Thoracic aorta (tissue), 2 donors: ENCODE results near the gene TOX3. TPM values are rescaled to one million over a fixed set of nuclear protein-coding genes. Genes with fewer than 3 reads are reported as not detected.

Experiments used
- ATAC-seq: fragments of 150-250 bp; one replicate; pipeline ENCODE4 v1.8.0; 2017; ENCODE audit warnings: low read depth; ENCODE audit not compliant: insufficient number of reproducible peaks, low FRiP score
- DNase-seq: peaks from one replicate; pipeline ENCODE4 v3.0.0-alpha.2; 2020; ENCODE audit warnings: low spot score
- H3K27ac ChIP-seq, 2 donors: fragments of 200-600 bp; sonication (generic); 1 replicate in 1 of 2; 2 replicates in 1 of 2; pipeline ENCODE4 v1.5.1; 2016; ENCODE audit warnings: mild to moderate bottlenecking in 2 of 2, moderate library complexity in 2 of 2
- H3K27me3 ChIP-seq: fragments of 200-600 bp; sonication (generic); replicated peaks from 2 replicates; pipeline ENCODE4 v1.6.0; 2016; ENCODE audit warnings: mild to moderate bottlenecking; ENCODE audit not compliant: insufficient read depth
- H3K36me3 ChIP-seq: fragments of 200-600 bp; sonication (generic); one replicate; pipeline ENCODE4 v1.5.1; 2016
- H3K4me1 ChIP-seq, 2 donors: fragments of 200-600 bp; sonication (generic); 1 replicate in 1 of 2; 2 replicates in 1 of 2; pipeline versions ENCODE4 v1.5.1 to v1.6.0; 2016; ENCODE audit warnings: low read depth in 2 of 2, mild to moderate bottlenecking in 1 of 2; ENCODE audit not compliant: control insufficient read depth in 1 of 2
- H3K4me3 ChIP-seq: fragments of 200-600 bp; sonication (generic); 2 replicates; pipeline ENCODE4 v1.5.1; 2016; ENCODE audit warnings: mild to moderate bottlenecking
- H3K9me3 ChIP-seq: fragments of 200-600 bp; sonication (generic); 2 replicates; pipeline ENCODE4 v1.5.1; 2016
- total RNA-seq, 2 donors: library from RNA; depleted of rRNA; stranded (reverse); fragments of >200 nt; gene quantifications; one replicate each; pipeline versions ENCODE4 v1.1.0 to v1.2.3, GENCODE V29; 2016
- TF ChIP-seq, protein P1 (sequence below): fragments of 200-600 bp; sonication (generic); IDR thresholded peaks from one replicate; pipeline ENCODE4 v1.5.1; 2019; ENCODE audit warnings: antibody characterized with exemption

The TOX3 gene
- total RNA-seq, 2 donors from 2014 or later = not detected

DNA sequence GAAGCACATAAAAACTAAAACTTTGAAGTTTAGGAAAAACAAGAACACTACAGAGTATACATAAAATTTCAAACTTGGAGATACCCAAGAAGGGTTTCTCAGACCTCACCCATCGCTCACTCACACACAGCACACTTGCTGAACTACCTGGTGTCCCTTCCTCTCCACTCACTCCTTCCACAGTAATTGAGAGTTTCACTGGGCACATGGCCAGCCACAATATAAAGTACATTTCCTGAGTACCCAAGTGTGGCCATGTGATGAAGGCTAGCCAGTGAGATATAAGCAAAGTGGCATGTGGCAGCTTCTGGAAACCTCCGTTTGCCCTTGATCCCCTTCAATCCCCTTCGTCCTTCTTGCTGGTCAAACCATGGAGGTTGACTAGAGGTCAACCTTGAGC is 11.9 kb downstream of the TOX3 start:
- Histone ChIP-seq H3K27ac (no peak overlapping the region), H3K4me3 (no peak overlapping the region), H3K4me1 (no peaks in the 10 kb centered on the region), H3K9me3 (no peaks in the 10 kb centered on the region), H3K36me3 (no peaks in the 10 kb centered on the region), H3K27me3 (no peaks in the 10 kb centered on the region)
- no peak for ATAC-seq
- DNase-seq = no peak
- TF ChIP-seq, protein P1, sequence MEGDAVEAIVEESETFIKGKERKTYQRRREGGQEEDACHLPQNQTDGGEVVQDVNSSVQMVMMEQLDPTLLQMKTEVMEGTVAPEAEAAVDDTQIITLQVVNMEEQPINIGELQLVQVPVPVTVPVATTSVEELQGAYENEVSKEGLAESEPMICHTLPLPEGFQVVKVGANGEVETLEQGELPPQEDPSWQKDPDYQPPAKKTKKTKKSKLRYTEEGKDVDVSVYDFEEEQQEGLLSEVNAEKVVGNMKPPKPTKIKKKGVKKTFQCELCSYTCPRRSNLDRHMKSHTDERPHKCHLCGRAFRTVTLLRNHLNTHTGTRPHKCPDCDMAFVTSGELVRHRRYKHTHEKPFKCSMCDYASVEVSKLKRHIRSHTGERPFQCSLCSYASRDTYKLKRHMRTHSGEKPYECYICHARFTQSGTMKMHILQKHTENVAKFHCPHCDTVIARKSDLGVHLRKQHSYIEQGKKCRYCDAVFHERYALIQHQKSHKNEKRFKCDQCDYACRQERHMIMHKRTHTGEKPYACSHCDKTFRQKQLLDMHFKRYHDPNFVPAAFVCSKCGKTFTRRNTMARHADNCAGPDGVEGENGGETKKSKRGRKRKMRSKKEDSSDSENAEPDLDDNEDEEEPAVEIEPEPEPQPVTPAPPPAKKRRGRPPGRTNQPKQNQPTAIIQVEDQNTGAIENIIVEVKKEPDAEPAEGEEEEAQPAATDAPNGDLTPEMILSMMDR = no peak

DNA sequence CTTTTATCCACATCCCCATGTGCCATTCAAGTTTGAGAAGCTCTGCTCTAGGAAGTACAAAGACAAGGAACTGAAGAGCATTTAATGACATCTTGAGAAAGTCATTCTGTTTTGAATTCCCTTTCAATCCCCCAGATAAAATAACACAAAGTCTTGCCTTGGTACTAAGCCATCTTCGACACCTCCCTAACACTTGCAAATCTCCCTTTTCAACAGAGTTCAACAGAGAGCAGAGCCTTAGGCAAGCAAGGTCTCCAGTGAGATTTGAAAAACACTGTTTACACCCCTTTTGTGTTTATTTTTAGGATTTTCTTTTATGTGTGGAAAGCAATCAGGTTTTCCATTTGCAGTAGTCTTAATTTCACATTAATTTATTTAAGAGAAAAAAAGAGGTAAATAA is 13.6 kb downstream of the TOX3 start:
- no peak for DNase-seq
- Histone ChIP-seq H3K4me3 (no peak overlapping the region), H3K4me1 (no peaks in the 10 kb centered on the region), H3K9me3 (no peaks in the 10 kb centered on the region), H3K27me3 (no peaks in the 10 kb centered on the region), H3K27ac (no peak overlapping the region), H3K36me3 (no peaks in the 10 kb centered on the region)
- TF ChIP-seq, protein P1 = no peak
- no peak for ATAC-seq

DNA sequence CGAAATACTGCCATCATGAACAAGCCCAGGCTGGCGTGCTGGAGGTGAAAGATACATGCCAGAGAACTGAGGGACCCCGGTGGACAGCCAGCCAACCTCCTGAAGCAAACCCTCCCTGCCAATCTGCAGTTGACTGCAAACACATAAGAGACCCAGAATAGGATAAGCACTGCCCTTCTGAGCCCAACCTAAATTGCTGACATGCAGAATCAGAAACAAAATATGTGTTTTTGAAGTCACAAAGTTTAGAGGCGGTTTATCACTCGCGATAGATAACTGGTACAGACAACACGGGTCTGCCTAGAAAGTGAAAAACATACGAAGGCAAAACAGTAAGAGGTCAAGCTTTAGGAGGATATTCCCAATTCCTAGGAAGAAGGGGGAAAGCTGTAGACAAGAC is 14.6 kb downstream of the TOX3 start:
- H3K27me3 ChIP-seq = no peaks in the 10 kb centered on the region

DNA sequence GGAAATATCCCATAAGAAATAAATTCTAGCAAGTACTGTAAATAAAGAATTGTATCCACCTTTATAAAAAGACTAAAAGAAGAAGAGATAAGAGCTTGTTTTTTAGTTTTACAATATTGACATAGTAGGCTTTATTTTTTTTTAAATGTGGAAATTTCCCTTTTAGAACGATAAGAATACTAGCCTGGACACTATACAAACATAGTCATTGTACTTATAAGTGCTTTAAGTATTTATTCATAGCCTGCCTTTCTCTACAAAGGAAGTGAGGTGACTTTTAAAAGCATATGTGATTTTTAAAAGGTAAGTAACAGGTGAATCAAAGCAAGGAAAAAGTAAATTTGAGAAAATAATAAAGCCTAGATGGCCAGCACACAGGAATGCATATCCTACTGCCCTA is 17.7 kb downstream of the TOX3 start:
- Histone ChIP-seq H3K4me1 (no peaks in the 10 kb centered on the region), H3K27ac (no peak overlapping the region), H3K4me3 (no peak overlapping the region), H3K27me3 (no peaks in the 10 kb centered on the region), H3K36me3 (no peaks in the 10 kb centered on the region), H3K9me3 (no peaks in the 10 kb centered on the region)
- ATAC-seq (no peak), DNase-seq (no peak)
- TF ChIP-seq, protein P1 = no peak

More for the DNA sequence above, 14.6 kb downstream of the TOX3 start:
- DNase-seq (no peak), ATAC-seq (no peak)
- no peaks in the 10 kb centered on the region for H3K36me3 ChIP-seq
- TF ChIP-seq, protein P1 = no peak
- no peaks in the 10 kb centered on the region for H3K9me3 ChIP-seq
- no peaks in the 10 kb centered on the region for H3K4me1 ChIP-seq
- no peak overlapping the region for H3K4me3 ChIP-seq
- H3K27ac ChIP-seq = no peak overlapping the region

DNA sequence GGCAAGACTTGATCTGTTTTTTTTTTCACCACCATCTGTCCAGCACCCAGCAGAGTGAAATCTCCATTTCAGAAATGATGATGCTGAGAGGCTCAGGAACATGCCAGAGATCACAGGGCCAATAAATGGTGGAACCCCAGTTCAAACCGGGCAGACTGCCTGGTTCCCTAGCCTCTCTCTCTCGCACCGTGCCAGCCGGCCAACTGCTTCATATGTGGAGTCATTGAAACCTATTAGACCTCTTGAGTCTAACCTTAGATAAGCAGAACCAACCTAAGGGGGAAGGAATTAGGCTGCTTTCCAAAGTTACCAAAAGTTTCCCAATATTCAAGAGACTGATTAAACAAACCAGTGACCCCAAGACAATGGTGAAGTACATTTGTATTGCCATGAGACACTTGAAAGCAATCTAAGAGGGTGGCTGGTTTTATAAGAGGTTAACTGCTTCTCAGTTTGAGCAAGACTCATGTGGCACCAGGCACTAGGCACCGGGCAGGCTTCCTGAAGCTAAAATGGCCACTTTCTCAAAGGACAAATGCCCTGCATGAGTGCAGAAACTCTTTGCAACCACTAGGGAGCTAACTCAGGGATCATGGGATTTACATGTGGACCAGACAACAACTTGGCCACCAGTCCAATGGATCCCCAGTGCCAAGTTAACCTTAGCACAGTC is 18.4 kb downstream of the TOX3 start:
- H3K36me3 ChIP-seq = no peaks in the 10 kb centered on the region
- H3K9me3 ChIP-seq = no peaks in the 10 kb centered on the region
- H3K27ac ChIP-seq = no peak overlapping the region
- DNase-seq (no peak), ATAC-seq (no peak)
- TF ChIP-seq, protein P1 = no peak
- no peaks in the 10 kb centered on the region for H3K27me3 ChIP-seq
- no peak overlapping the region for H3K4me3 ChIP-seq
- no peaks in the 10 kb centered on the region for H3K4me1 ChIP-seq
